ENCODE measurements around the gene H3-3A. TPM values are rescaled to one million over a fixed set of nuclear protein-coding genes. Genes with fewer than 3 reads are reported as not detected.

Gene H3-3A
- total RNA-seq, 2 donors from 2014 or later = 226 to 258 TPM

DNA sequence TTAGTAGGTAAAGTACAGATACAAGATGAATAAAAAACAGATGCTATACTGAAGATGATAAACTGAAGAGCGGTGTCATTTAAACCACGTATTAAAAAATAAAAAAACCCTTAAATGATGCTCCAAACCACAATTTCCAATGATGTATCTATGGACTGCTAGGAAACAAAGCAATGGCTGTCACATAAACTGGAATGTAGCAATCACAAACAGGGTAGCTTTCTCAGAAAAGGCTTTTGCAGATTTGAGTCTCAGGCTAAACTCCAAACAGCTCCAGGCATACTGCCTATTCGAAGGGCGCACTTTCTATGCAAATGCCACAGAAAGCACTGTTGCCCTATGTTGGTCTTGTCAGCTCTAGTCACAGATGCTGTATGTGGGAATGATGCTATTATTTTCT, 12.4 kb upstream of the H3-3A start:
- Histone ChIP-seq H3K4me1 (ENCODE audit: control insufficient read depth in 1 of 2, low read depth in 2 of 2) (no peaks in the 10 kb centered on the region), H3K27ac (no peak overlapping the region), H3K9me3 (no peaks in the 10 kb centered on the region), H3K4me3 (no peak overlapping the region), H3K36me3 (no peaks in the 10 kb centered on the region), H3K27me3 (replicated peaks; ENCODE audit: insufficient read depth) (no peaks in the 10 kb centered on the region)
- TF ChIP-seq, protein P1, sequence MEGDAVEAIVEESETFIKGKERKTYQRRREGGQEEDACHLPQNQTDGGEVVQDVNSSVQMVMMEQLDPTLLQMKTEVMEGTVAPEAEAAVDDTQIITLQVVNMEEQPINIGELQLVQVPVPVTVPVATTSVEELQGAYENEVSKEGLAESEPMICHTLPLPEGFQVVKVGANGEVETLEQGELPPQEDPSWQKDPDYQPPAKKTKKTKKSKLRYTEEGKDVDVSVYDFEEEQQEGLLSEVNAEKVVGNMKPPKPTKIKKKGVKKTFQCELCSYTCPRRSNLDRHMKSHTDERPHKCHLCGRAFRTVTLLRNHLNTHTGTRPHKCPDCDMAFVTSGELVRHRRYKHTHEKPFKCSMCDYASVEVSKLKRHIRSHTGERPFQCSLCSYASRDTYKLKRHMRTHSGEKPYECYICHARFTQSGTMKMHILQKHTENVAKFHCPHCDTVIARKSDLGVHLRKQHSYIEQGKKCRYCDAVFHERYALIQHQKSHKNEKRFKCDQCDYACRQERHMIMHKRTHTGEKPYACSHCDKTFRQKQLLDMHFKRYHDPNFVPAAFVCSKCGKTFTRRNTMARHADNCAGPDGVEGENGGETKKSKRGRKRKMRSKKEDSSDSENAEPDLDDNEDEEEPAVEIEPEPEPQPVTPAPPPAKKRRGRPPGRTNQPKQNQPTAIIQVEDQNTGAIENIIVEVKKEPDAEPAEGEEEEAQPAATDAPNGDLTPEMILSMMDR (IDR thresholded peaks at IDR 0.05) = no peak
- no peak for ATAC-seq (ENCODE audit: insufficient number of reproducible peaks, low FRiP score, low read depth)
- no peak for DNase-seq (ENCODE audit: low spot score)

DNA sequence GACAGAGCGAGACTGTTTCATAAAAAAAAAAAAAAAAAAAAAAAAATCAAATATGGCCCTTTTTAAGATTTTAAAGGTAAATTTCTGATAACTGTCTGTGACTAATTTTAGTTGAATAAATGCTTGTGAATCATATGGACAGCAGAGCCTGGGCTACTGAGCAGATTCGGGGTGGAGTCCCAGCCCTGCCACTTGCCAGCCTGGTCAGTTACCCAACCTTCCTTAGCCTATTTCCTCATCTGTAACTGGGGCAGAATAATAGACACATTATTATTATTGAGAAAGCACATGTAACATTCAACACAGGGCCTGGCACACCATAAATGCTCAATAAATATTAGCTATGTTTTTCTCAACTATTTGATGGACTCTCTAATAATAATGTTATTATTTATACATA, 11.2 kb upstream of the H3-3A start:
- TF ChIP-seq, protein P1 (IDR thresholded peaks at IDR 0.05) = no peak
- ATAC-seq (ENCODE audit: insufficient number of reproducible peaks, low FRiP score, low read depth) (no peak), DNase-seq (ENCODE audit: low spot score) (no peak)
- no peaks in the 10 kb centered on the region for H3K4me1 ChIP-seq (ENCODE audit: control insufficient read depth in 1 of 2, low read depth in 2 of 2)
- H3K27ac ChIP-seq = no peak overlapping the region
- H3K9me3 ChIP-seq = no peaks in the 10 kb centered on the region
- no peaks in the 10 kb centered on the region for H3K36me3 ChIP-seq
- no peak overlapping the region for H3K4me3 ChIP-seq
- no peaks in the 10 kb centered on the region for H3K27me3 ChIP-seq (replicated peaks; ENCODE audit: insufficient read depth)

DNA sequence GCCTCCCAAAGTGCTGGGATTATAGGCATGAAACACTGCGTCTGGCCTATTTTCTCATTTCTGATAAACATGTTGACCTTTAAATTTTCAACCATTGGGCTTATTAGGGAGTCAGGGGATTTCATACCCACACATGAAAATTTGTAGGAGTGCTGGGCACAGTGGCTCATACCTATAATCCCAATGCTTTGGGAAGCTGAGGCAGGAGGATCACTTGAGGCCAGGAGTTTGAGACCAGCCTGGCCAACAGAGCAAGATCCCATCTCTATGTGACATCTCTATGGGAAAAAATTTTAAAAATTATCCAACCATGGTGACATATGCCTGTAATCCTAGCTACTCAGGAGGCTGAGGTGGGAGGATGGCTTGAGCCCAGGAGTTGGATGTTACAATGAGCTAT, 10.5 kb upstream of the H3-3A start:
- ATAC-seq (ENCODE audit: insufficient number of reproducible peaks, low FRiP score, low read depth) = no peak
- Histone ChIP-seq H3K4me1 (ENCODE audit: control insufficient read depth in 1 of 2, low read depth in 2 of 2) (no peaks in the 10 kb centered on the region), H3K27me3 (replicated peaks; ENCODE audit: insufficient read depth) (no peaks in the 10 kb centered on the region), H3K9me3 (no peaks in the 10 kb centered on the region), H3K27ac (no peak overlapping the region), H3K36me3 (no peaks in the 10 kb centered on the region), H3K4me3 (no peak overlapping the region)
- no peak for DNase-seq (ENCODE audit: low spot score)
- TF ChIP-seq, protein P1 (IDR thresholded peaks at IDR 0.05) = no peak

DNA sequence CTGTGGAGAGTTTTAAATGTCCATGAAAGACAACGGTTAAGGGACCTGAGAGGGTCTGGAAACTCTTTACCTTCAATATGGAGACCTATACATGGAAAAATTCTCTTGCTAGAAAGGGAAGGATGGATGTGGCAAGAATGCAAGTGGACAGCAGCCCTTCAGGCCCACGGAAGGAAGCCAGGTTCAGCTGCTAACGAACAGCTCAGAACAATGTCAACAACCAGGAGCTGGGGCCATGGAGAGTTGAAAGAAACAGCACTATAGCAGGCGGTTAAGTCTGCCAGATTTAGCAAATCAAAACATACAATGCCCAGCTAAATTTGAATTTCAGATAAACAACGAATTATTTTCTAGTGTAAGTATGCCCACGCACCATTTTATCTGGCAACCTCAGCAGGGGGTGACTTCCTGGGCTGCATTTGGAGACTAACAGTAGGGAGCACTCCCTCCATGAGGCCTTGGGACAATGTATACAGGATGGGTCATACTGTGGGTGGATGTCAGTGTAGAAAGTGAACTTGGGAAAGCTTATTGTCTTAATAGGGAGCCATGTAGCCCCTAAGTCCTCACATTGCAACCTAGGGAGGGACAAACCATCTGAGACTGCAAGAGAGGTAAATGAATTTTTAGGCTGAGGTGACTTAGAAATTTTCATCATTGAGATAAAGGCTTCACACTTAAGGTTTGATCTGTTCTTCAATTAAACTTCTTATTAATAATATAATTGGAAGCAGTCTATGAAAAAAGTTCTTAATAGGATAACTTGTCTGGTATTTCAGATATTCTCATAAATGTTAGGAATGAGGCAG, 7.8 kb upstream of the H3-3A start:
- Histone ChIP-seq H3K9me3 (no peaks in the 10 kb centered on the region), H3K4me1 (ENCODE audit: control insufficient read depth in 1 of 2, low read depth in 2 of 2) (no peaks in the 10 kb centered on the region), H3K4me3 (no peak overlapping the region), H3K36me3 (peaks cover 4% of the 10 kb centered on the region), H3K27ac (no peak overlapping the region), H3K27me3 (replicated peaks; ENCODE audit: insufficient read depth) (no peaks in the 10 kb centered on the region)
- TF ChIP-seq, protein P1 (IDR thresholded peaks at IDR 0.05) = no peak
- ATAC-seq (ENCODE audit: insufficient number of reproducible peaks, low FRiP score, low read depth) = no peak
- DNase-seq (ENCODE audit: low spot score) = no peak

DNA sequence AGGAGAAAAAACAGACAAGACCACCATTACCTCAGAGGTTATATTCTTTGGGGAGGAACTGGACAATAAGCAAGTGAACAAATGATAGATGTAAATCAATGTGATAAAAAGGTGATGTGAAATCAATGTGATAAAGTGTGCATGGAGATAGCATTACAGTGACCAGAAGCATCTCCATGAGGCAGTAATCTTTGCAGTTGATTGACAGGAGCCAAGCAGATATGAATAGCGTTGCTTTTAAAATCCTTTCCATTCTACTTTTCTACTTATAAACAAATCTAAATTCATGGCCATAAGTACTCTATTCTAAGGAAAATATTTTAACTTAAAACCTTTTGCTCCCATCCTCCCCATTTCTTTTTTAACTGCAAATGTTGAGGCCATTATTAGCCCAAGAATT, 2.8 kb upstream of the H3-3A start:
- ATAC-seq (ENCODE audit: insufficient number of reproducible peaks, low FRiP score, low read depth) (no peak), DNase-seq (ENCODE audit: low spot score) (no peak)
- H3K27me3 ChIP-seq (replicated peaks; ENCODE audit: insufficient read depth) = no peaks in the 10 kb centered on the region
- H3K4me3 ChIP-seq = no peak overlapping the region
- no peak overlapping the region for H3K27ac ChIP-seq
- peaks cover 5 to 14% of the 10 kb centered on the region in 2 donors for H3K4me1 ChIP-seq (ENCODE audit: control insufficient read depth in 1 of 2, low read depth in 2 of 2)
- H3K9me3 ChIP-seq = no peaks in the 10 kb centered on the region
- peaks cover 4% of the 10 kb centered on the region for H3K36me3 ChIP-seq
- TF ChIP-seq, protein P1 (IDR thresholded peaks at IDR 0.05) = no peak
